Stimulated activated CD4-positive, alpha-beta T cell treated with anti-CD3 and anti-CD28 coated beads, TNF-alpha, amount 100 ng/mL, for 1 hour (primary cell): Measurements from ENCODE around the gene CFAP157.

Experiments used
- DNase-seq, 3 donors: peaks; one replicate each; pipeline ENCODE4 v3.0.0-alpha.2; 2020; ENCODE audit warnings: low read depth in 3 of 3, low spot score in 1 of 3

CFAP157 gene

GRCh38 chr9:127714951-127715469, 8.2 kb downstream of the CFAP157 start:
- no peak for DNase-seq

GRCh38 chr9:127715470-127716337, 8.9 kb downstream of the CFAP157 start, which contains the start of the genes PTRH1 and TTC16:
Gene PTRH1 (minus strand): TSS chr9:127715663. CDS start chr9:127715639, 24 bp downstream.
Gene TTC16 (plus strand): TSS chr9:127716079. CDS start chr9:127716146, 67 bp downstream.
- peak; percentile 83 to 95 (median 86) for DNase-seq

GRCh38 chr9:127716412-127716811, 9.6 kb downstream of the CFAP157 start:
- no peak for DNase-seq

- no peak for DNase-seq
Measured at GRCh38 chr9:127717766-127718165, 11.0 kb downstream of the CFAP157 start.

- DNase-seq: no peak
Measured at GRCh38 chr9:127720031-127720864, 13.5 kb downstream of the CFAP157 start.

- DNase-seq: no peak
Measured at GRCh38 chr9:127720865-127721227, 14.1 kb downstream of the CFAP157 start.

GRCh38 chr9:127721391-127721821, 14.6 kb downstream of the CFAP157 start:
- no peak for DNase-seq

GRCh38 chr9:127722055-127722745, 15.4 kb downstream of the CFAP157 start:
- no peak for DNase-seq

- DNase-seq: no peak
Measured at GRCh38 chr9:127723013-127723412, 16.2 kb downstream of the CFAP157 start.

GRCh38 chr9:127723444-127723843, 16.7 kb downstream of the CFAP157 start:
- no peak for DNase-seq

GRCh38 chr9:127724012-127724411, 17.2 kb downstream of the CFAP157 start:
- DNase-seq: no peak

- DNase-seq: no peak
Measured at GRCh38 chr9:127726871-127727270, 20.1 kb downstream of the CFAP157 start.

- no peak for DNase-seq
Measured at GRCh38 chr9:127728808-127729207, 22.0 kb downstream of the CFAP157 start.

GRCh38 chr9:127729522-127730256, 22.9 kb downstream of the CFAP157 start:
- DNase-seq: no peak

GRCh38 chr9:127730262-127730661, 23.5 kb downstream of the CFAP157 start:
- DNase-seq: no peak

GRCh38 chr9:127730799-127731410, 24.1 kb downstream of the CFAP157 start:
- no peak for DNase-seq

GRCh38 chr9:127731938-127732337, 25.1 kb downstream of the CFAP157 start:
- DNase-seq: no peak

- DNase-seq: no peak
Measured at GRCh38 chr9:127732444-127732843, 25.7 kb downstream of the CFAP157 start.

GRCh38 chr9:127733614-127734013, 26.8 kb downstream of the CFAP157 start:
- no peak for DNase-seq

GRCh38 chr9:127734247-127734746, 27.5 kb downstream of the CFAP157 start:
- DNase-seq: no peak
